Memory B cell (primary cell): Measurements from ENCODE around the gene GIMAP8.
A peak's percentile ranks its signal among the peaks of the same experiment; 100 is the strongest.
"Not testable (repeated sequence)": the region's sequence is repeated elsewhere in the genome, so short reads cannot be mapped to it uniquely, and the experiment has no call there.

Experiments used
- ATAC-seq: fragments of 150-1000 bp; cut with Tn5 transposase; 2 replicates; pipeline ENCODE4 v1.10.0; 2021; ENCODE audit warnings: low read depth, mild to moderate bottlenecking, moderate library complexity
- DNase-seq, 2 donors: peaks; one replicate each; pipeline ENCODE4 v3.0.0; 2022; ENCODE audit warnings: low spot score in 2 of 2
- H3K27ac Mint-ChIP-seq: one replicate; pipeline ENCODE4 v1.8.0; 2022; ENCODE audit warnings: mild to moderate bottlenecking, moderate library complexity, mixed read lengths
- H3K27me3 Mint-ChIP-seq: one replicate; pipeline ENCODE4 v1.8.0; 2022; ENCODE audit warnings: mixed read lengths
- H3K36me3 Mint-ChIP-seq: one replicate; pipeline ENCODE4 v1.8.0; 2022; ENCODE audit warnings: mild to moderate bottlenecking, mixed read lengths
- H3K4me1 Mint-ChIP-seq: one replicate; pipeline ENCODE4 v1.8.0; 2022; ENCODE audit warnings: mixed read lengths
- H3K4me3 Mint-ChIP-seq: one replicate; pipeline ENCODE4 v1.8.0; 2022; ENCODE audit warnings: mild to moderate bottlenecking, moderate library complexity, mixed read lengths
- H3K9me3 Mint-ChIP-seq: one replicate; pipeline ENCODE4 v1.8.0; 2022; ENCODE audit warnings: mixed read lengths

GIMAP8 gene

DNA sequence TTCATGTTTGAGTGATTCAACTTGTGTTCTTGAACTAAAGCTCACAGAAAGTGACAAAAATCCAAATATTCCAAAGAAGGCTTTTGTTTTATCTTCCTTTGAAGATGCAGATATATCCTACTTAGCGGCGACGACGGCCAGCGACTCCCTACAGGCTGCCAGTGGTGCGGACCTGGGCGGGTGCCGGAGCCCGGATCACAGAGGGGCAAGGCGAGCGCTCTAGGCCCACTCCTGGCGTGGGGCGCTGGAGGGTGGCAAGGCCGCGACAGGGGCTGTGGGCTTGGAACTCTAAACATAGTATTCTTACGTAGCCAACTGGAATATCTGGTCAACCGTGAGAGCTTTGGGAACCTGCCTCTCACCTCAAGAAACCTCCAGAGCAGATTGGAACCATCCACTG is 63.3 kb downstream of the GIMAP8 start:
- no peaks in the 10 kb centered on the region for H3K36me3 Mint-ChIP-seq
- no peak for ATAC-seq
- no peak overlapping the region for H3K4me3 Mint-ChIP-seq
- DNase-seq, result no peak
- peaks cover 3% of the 10 kb centered on the region for H3K4me1 Mint-ChIP-seq
- H3K27ac Mint-ChIP-seq, result no peak overlapping the region
- peaks cover 4% of the 10 kb centered on the region for H3K9me3 Mint-ChIP-seq
- peaks cover 2% of the 10 kb centered on the region for H3K27me3 Mint-ChIP-seq

DNA sequence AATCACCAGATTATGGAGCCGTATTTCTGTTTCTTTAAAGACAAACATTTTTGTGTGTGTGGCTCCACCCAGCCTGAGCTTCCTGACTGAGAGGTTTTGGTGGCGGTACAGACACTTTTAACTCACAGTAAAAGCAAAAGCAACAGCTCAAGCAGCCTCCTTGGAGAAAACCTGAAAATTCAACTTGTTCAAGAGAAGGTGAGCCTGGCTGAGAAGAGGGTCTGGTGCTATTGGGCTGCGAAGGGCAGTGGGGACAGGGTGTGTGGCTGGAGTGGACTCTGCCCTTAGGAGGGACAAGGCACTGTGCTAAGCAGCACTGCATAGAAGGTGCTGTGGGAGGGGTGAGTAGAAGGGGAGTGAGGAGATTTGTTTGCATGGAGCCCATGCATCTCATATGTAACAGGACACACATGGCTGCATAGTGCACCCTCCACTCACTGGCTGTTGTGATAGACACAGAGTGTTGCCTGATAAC is 64.4 kb downstream of the GIMAP8 start, which contains the start of gene GIMAP7:
Gene GIMAP7 (plus strand): TSS at position 125 of the 475 bp plus-strand sequence. CDS start 5,103 bp downstream, outside the sequence.
- no peak for ATAC-seq

GRCh38 chr7:150515248-150516147 is 65.1 kb downstream of the GIMAP8 start:
- H3K4me1 Mint-ChIP-seq, result peaks cover 3% of the 10 kb centered on the region
- ATAC-seq, result no peak
- H3K27ac Mint-ChIP-seq, result no peak overlapping the region
- H3K4me3 Mint-ChIP-seq, result no peak overlapping the region
- H3K36me3 Mint-ChIP-seq, result no peaks in the 10 kb centered on the region
- H3K27me3 Mint-ChIP-seq, result peaks cover 7% of the 10 kb centered on the region
- no peaks in the 10 kb centered on the region for H3K9me3 Mint-ChIP-seq
- DNase-seq, result no peak

More for the DNA sequence above, 64.4 kb downstream of the GIMAP8 start, which contains the start of gene GIMAP7:
- peaks cover 4% of the 10 kb centered on the region for H3K9me3 Mint-ChIP-seq
- H3K36me3 Mint-ChIP-seq, result no peaks in the 10 kb centered on the region
- no peak for DNase-seq
- peaks cover 3% of the 10 kb centered on the region for H3K27me3 Mint-ChIP-seq
- H3K4me3 Mint-ChIP-seq, result peak within 1 kb of the TSS; percentile 47
- peaks cover 3% of the 10 kb centered on the region for H3K4me1 Mint-ChIP-seq
- H3K27ac Mint-ChIP-seq, result no peak within 1 kb of the TSS

GRCh38 chr7:150516956-150517745 is 66.7 kb downstream of the GIMAP8 start:
- DNase-seq (no peak), ATAC-seq (no peak)
- H3K4me3 Mint-ChIP-seq, result no peak overlapping the region
- peaks cover 5% of the 10 kb centered on the region for H3K27me3 Mint-ChIP-seq
- no peak overlapping the region for H3K27ac Mint-ChIP-seq
- H3K36me3 Mint-ChIP-seq, result no peaks in the 10 kb centered on the region
- peaks cover 3% of the 10 kb centered on the region for H3K4me1 Mint-ChIP-seq
- no peaks in the 10 kb centered on the region for H3K9me3 Mint-ChIP-seq

DNA sequence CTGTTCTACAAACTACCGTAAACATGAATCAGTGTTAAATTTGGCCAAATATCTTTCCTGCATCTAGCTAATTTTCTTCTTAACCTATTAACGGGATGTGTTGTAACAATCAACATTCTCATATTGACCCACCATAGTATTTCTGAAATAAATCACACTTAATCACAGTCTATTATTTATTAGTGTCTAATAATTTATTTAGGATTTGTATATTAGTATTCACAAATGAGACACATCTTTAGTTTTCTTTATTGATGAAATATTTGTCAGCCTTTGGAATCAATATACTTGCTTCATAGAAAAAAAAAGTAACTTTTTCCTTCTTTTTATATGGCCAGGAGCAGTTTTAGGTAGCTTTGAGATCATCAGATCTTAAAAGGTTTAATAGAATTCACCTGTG is 68.9 kb downstream of the GIMAP8 start:
- no peak overlapping the region for H3K4me3 Mint-ChIP-seq
- peaks cover 5% of the 10 kb centered on the region for H3K27me3 Mint-ChIP-seq
- DNase-seq (no peak), ATAC-seq (no peak)
- peaks cover 3% of the 10 kb centered on the region for H3K4me1 Mint-ChIP-seq
- H3K36me3 Mint-ChIP-seq, result no peaks in the 10 kb centered on the region
- H3K9me3 Mint-ChIP-seq, result no peaks in the 10 kb centered on the region
- no peak overlapping the region for H3K27ac Mint-ChIP-seq

DNA sequence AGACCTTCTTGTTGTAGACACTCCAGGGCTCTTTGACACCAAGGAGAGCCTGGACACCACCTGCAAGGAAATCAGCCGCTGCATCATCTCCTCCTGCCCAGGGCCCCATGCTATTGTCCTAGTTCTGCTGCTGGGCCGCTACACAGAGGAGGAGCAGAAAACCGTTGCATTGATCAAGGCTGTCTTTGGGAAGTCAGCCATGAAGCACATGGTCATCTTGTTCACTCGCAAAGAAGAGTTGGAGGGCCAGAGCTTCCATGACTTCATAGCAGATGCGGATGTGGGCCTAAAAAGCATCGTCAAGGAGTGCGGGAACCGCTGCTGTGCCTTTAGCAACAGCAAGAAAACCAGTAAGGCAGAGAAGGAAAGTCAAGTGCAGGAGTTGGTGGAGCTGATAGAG is 69.7 kb downstream of the GIMAP8 start:
- no peaks in the 10 kb centered on the region for H3K9me3 Mint-ChIP-seq
- no peak overlapping the region for H3K27ac Mint-ChIP-seq
- no peak overlapping the region for H3K4me3 Mint-ChIP-seq
- peaks cover 5% of the 10 kb centered on the region for H3K27me3 Mint-ChIP-seq
- no peak for DNase-seq
- no peaks in the 10 kb centered on the region for H3K36me3 Mint-ChIP-seq
- H3K4me1 Mint-ChIP-seq, result no peaks in the 10 kb centered on the region
- ATAC-seq, result no peak

DNA sequence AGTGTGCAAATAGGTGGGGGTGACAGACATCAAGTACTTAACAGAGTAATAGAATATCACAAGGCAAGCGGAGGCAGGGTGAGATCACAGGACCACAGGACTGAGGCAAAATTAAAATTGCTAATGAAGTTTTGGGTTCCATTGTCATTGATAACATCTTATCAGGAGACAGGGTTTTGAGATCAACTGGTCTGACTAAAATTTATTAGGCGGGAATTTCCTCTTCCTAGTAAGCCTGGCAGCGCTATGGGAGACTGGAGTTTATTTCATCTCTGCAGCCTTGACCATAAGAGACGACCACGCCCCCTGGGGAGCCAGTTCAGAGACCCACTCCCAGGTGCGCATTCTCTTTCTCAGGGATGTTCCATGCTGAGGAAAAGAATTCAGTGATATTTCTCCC is 72.5 kb downstream of the GIMAP8 start:
- not testable (repeated sequence) for DNase-seq, H3K27me3 Mint-ChIP-seq, H3K27ac Mint-ChIP-seq, ATAC-seq, H3K9me3 Mint-ChIP-seq, H3K4me3 Mint-ChIP-seq, H3K4me1 Mint-ChIP-seq, H3K36me3 Mint-ChIP-seq

- H3K27me3 Mint-ChIP-seq, result peaks cover 5% of the 10 kb centered on the region
- no peaks in the 10 kb centered on the region for H3K36me3 Mint-ChIP-seq
- DNase-seq, result no peak
- H3K4me1 Mint-ChIP-seq, result no peaks in the 10 kb centered on the region
- H3K4me3 Mint-ChIP-seq, result no peak overlapping the region
- no peak for ATAC-seq
- H3K27ac Mint-ChIP-seq, result no peak overlapping the region
- peaks cover 3% of the 10 kb centered on the region for H3K9me3 Mint-ChIP-seq
Observed at GRCh38 chr7:150524018-150524417, 73.6 kb downstream of the GIMAP8 start.
